A549 (cell line): ENCODE results near the gene TMEM255B. TPM values are rescaled to one million over a fixed set of nuclear protein-coding genes. Genes with fewer than 3 reads are reported as not detected.

Experiments used
- ATAC-seq, 2 experiments: fragments of 200-7000 bp in 1 of 2; fragments of >200 bp in 1 of 2; cut with Nextera tagmentation in 1 of 2; cut with Tn5 transposase in 1 of 2; 3 replicates each; pipeline versions ENCODE4 v1.8.0 to v1.9.1; 2018 to 2020; ENCODE audit warnings: mild to moderate bottlenecking in 1 of 2, moderate library complexity in 1 of 2
- CTCF ChIA-PET: fragments of 300-600 bp; sonication (Branson Sonifier 250); formaldehyde crosslinking; extraction: SDS; loops from one replicate; lab custom pipeline; 2021; ENCODE audit warnings: antibody characterized with exemption, inconsistent platforms; lab: Yijun Ruan, JAX
- POLR2A ChIA-PET: fragments of 350-600 bp; formaldehyde crosslinking; extraction: SDS; loops from one replicate; lab custom pipeline; 2021; ENCODE audit warnings: antibody characterized with exemption, inconsistent platforms; lab: Yijun Ruan, JAX
- DNase-seq, 2 experiments: peaks; one replicate each; pipeline versions ENCODE4 v3.0.0 to v3.0.0-alpha.2; 2011 to 2016; ENCODE audit warnings: low read depth in 1 of 2, low spot score in 1 of 2
- FAIRE-seq: peaks from 2 replicates; lab custom pipeline; 2011; peaks lifted over from hg19 to GRCh38; lab: Jason Lieb, UNC
- H3K27ac ChIP-seq, 2 experiments: fragments of >200 bp; sonication (Bioruptor Twin); formaldehyde crosslinking; 3 replicates each; pipeline ENCODE4 v1.5.1; 2016 to 2017
- H3K4me1 ChIP-seq: fragments of >200 bp; sonication (Bioruptor Twin); formaldehyde crosslinking; 3 replicates; pipeline ENCODE4 v1.6.1; 2016
- H3K4me2 ChIP-seq: fragments of >200 bp; sonication (Bioruptor Twin); formaldehyde crosslinking; 3 replicates; pipeline ENCODE4 v1.6.1; 2016
- H3K4me3 ChIP-seq: fragments of >200 bp; sonication (Bioruptor Twin); formaldehyde crosslinking; 3 replicates; pipeline ENCODE4 v1.5.1; 2016
- H3K9me3 ChIP-seq: fragments of >200 bp; sonication (Bioruptor Twin); formaldehyde crosslinking; 3 replicates; pipeline ENCODE4 v1.6.1; 2016
- ATOH8 ChIP-seq: fragments of 250-450 bp; sonication (Bioruptor Pico); IDR thresholded peaks from 2 replicates; pipeline ENCODE4 v1.5.0; 2020; ENCODE audit warnings: low read depth, mild to moderate bottlenecking, moderate library complexity
- BHLHE40 ChIP-seq: IDR thresholded peaks from 2 replicates; pipeline ENCODE4 v1.6.1; 2012; ENCODE audit warnings: low read depth, low read length, inconsistent platforms
- CBX2 ChIP-seq: fragments of 200-600 bp; sonication (generic); IDR thresholded peaks from 2 replicates; pipeline ENCODE4 v1.6.1; 2016; ENCODE audit warnings: low read depth, mild to moderate bottlenecking, borderline replicate concordance
- CHD2 ChIP-seq: fragments of 150-350 bp; IDR thresholded peaks from 2 replicates; pipeline ENCODE4 v1.6.1; 2014; ENCODE audit warnings: low read length; ENCODE audit not compliant: partially characterized antibody
- CHD4 ChIP-seq: fragments of 200-600 bp; sonication (generic); IDR thresholded peaks from 2 replicates; pipeline ENCODE4 v1.6.1; 2016; ENCODE audit warnings: antibody characterized with exemption, mild to moderate bottlenecking, borderline replicate concordance
- CTCF ChIP-seq: fragments of >200 bp; sonication (Bioruptor Twin); formaldehyde crosslinking; IDR thresholded peaks from 3 replicates; pipeline ENCODE4 v1.5.1; 2016
- E2F6 ChIP-seq: IDR thresholded peaks from 2 replicates; pipeline ENCODE4 v1.6.1; 2012; ENCODE audit warnings: low read depth, borderline replicate concordance
- ELK1 ChIP-seq: fragments of 150-350 bp; IDR thresholded peaks from 2 replicates; pipeline ENCODE4 v1.6.1; 2014; ENCODE audit warnings: low read depth, mild to moderate bottlenecking, low read length
- FOSB ChIP-seq: fragments of 250-450 bp; sonication (Bioruptor Pico); IDR thresholded peaks from 2 replicates; pipeline ENCODE4 v1.5.0; 2020; ENCODE audit warnings: mild to moderate bottlenecking, moderate library complexity
- FOXS1 ChIP-seq: fragments of 250-450 bp; sonication (Bioruptor Pico); IDR thresholded peaks from 2 replicates; pipeline ENCODE4 v1.5.0; 2020; ENCODE audit warnings: mild to moderate bottlenecking, moderate library complexity
- GATA3 ChIP-seq: IDR thresholded peaks from 2 replicates; pipeline ENCODE4 v1.6.1; 2012; ENCODE audit warnings: borderline replicate concordance
- HMGXB4 ChIP-seq: fragments of 250-450 bp; sonication (Bioruptor Pico); IDR thresholded peaks from 2 replicates; pipeline ENCODE4 v1.5.0; 2021; ENCODE audit warnings: mild to moderate bottlenecking, moderate library complexity, borderline replicate concordance
- JUN ChIP-seq, 2 experiments: fragments of >200 bp; sonication (Bioruptor Twin); formaldehyde crosslinking; IDR thresholded peaks; 2 replicates in 1 of 2; 3 replicates in 1 of 2; pipeline ENCODE4 v1.6.1; 2016 to 2017
- MAFK ChIP-seq: fragments of 450-650 bp; IDR thresholded peaks from 2 replicates; pipeline ENCODE4 v1.6.1; 2014; ENCODE audit not compliant: partially characterized antibody
- MAZ ChIP-seq: fragments of 150-350 bp; IDR thresholded peaks from 2 replicates; pipeline ENCODE4 v1.6.1; 2014; ENCODE audit warnings: antibody characterized with exemption, low read depth, low read length, borderline replicate concordance
- MYC ChIP-seq: IDR thresholded peaks from 2 replicates; pipeline ENCODE4 v1.6.1; 2012; ENCODE audit warnings: mild to moderate bottlenecking, inconsistent platforms, low read length, improper control_type of control experiment, borderline replicate concordance
- NFE2L2 ChIP-seq: fragments of 150-350 bp; conservative IDR thresholded peaks from 2 replicates; pipeline ENCODE4 v1.6.1; 2014; ENCODE audit warnings: low read length
- NR3C1 ChIP-seq: fragments of >200 bp; sonication (Bioruptor Twin); formaldehyde crosslinking; IDR thresholded peaks from 3 replicates; pipeline ENCODE4 v1.6.1; 2017
- PBX3 ChIP-seq: IDR thresholded peaks from 2 replicates; pipeline ENCODE4 v1.6.1; 2012
- POLR2AphosphoS2 ChIP-seq: conservative IDR thresholded peaks from 2 replicates; pipeline ENCODE4 v1.6.1; 2012; ENCODE audit warnings: low read length, improper control_type of control experiment, inconsistent platforms
- RAD21 ChIP-seq, 2 experiments: fragments of >200 bp in 1 of 2; sonication (Bioruptor Twin) in 1 of 2; formaldehyde crosslinking in 1 of 2; IDR thresholded peaks in 1 of 2; conservative IDR thresholded peaks in 1 of 2; 2 replicates in 1 of 2; 3 replicates in 1 of 2; pipeline ENCODE4 v1.6.1; 2012 to 2018; ENCODE audit warnings: inconsistent platforms in 1 of 2
- RARB ChIP-seq: fragments of 250-450 bp; sonication (Bioruptor Pico); IDR thresholded peaks from 2 replicates; pipeline ENCODE4 v1.8.0; 2021; ENCODE audit warnings: mild to moderate bottlenecking, moderate library complexity
- SREBF2 ChIP-seq: fragments of 450-650 bp; IDR thresholded peaks from 2 replicates; pipeline ENCODE4 v1.6.1; 2014; ENCODE audit warnings: mild to moderate bottlenecking, moderate library complexity
- ZC3H11A ChIP-seq: fragments of 450-650 bp; IDR thresholded peaks from 2 replicates; pipeline ENCODE4 v1.6.1; 2014; ENCODE audit warnings: antibody characterized with exemption, mild to moderate bottlenecking
- ZFP36 ChIP-seq: fragments of 450-650 bp; IDR thresholded peaks from 2 replicates; pipeline ENCODE4 v1.6.1; 2014; ENCODE audit warnings: borderline replicate concordance; ENCODE audit not compliant: partially characterized antibody
- WGBS: methylation state at CpG from one replicate; pipeline ENCODE4 v1.1.6; 2017; ENCODE audit errors: missing lambda C conversion rate; 5-methylcytosine and 5-hydroxymethylcytosine counted together
- polyA plus RNA-seq, 4 experiments: library from polyadenylated mRNA; depleted of rRNA in 3 of 4; stranded (reverse); fragments of >200 nt; fragmentation: RNase III in 1 of 4; extraction: RNeasy Plus Mini Kit Qiagen cat#74134 plus additional on column Dnase treatment in 1 of 4; gene quantifications; 2 replicates in 3 of 4; 3 replicates in 1 of 4; pipeline ENCODE4 v1.2.3, GENCODE V29; 2011 to 2017

TMEM255B gene
- polyA plus RNA-seq, 2 of the 4 experiments (the other 2 are of a cell fraction) = 0.54 to 1.1 TPM

- no peak for TF ChIP-seq CHD2
- TF ChIP-seq MAZ = no peak
- TF ChIP-seq ELK1 = no peak
- no peak for TF ChIP-seq RARB (CRISPR knock-in tag)
- TF ChIP-seq POLR2AphosphoS2 = no peak
Observed at GRCh38 chr13:113732176-113732960, 26.7 kb upstream of the TMEM255B start (continued).

- no peak for FAIRE-seq
- no peaks in the 10 kb centered on the region for H3K9me3 ChIP-seq
- no peak for DNase-seq
- CTCF ChIA-PET = interaction anchor here (1.1 kb wide), 1 partner anchor 11 kb away, joined by 3 read pairs; no protein-coding TSS in a partner anchor
- no peak for ATAC-seq
- TF ChIP-seq BHLHE40 = no peak
- TF ChIP-seq CHD4 = no peak
- no peak for TF ChIP-seq MYC
- TF ChIP-seq SREBF2 = no peak
- no peak for TF ChIP-seq CTCF
- no peak for TF ChIP-seq E2F6
- TF ChIP-seq RAD21 (conservative IDR thresholded peaks at IDR 0.05 in 1 of 2, IDR thresholded peaks at IDR 0.05 in 1 of 2) = no peak
- no peak for TF ChIP-seq MAFK
- no peak for TF ChIP-seq CBX2
- no peak for TF ChIP-seq ZC3H11A
- TF ChIP-seq NFE2L2 = no peak
- TF ChIP-seq RARB (CRISPR knock-in tag) = no peak
- H3K4me1 ChIP-seq = no peaks in the 10 kb centered on the region
- no peak overlapping the region for H3K27ac ChIP-seq
- no peak overlapping the region for H3K4me2 ChIP-seq
- 76% methylated on average over 41 of the region's 55 CpGs for WGBS
- POLR2A ChIA-PET = no interaction called here
- no peak overlapping the region for H3K4me3 ChIP-seq
Observed at GRCh38 chr13:113732961-113733950, 25.8 kb upstream of the TMEM255B start.

- no peak for ATAC-seq
- ChIA-PET CTCF (no interaction called here), POLR2A (no interaction called here)
- no peak for FAIRE-seq
- no peaks in the 10 kb centered on the region for H3K9me3 ChIP-seq
- no peak overlapping the region for H3K4me3 ChIP-seq
- DNase-seq = no peak
- H3K4me1 ChIP-seq = no peaks in the 10 kb centered on the region
- H3K4me2 ChIP-seq = no peak overlapping the region
- H3K27ac ChIP-seq = no peak overlapping the region
- 74% methylated on average over 8 of the region's 26 CpGs for WGBS
- TF ChIP-seq NR3C1 (no peak), GATA3 (no peak), FOSB (CRISPR knock-in tag) (no peak), PBX3 (no peak), JUN (IDR thresholded peaks at IDR 0.05) (no peak), ZFP36 (no peak), FOXS1 (no peak), HMGXB4 (CRISPR knock-in tag) (no peak), ATOH8 (CRISPR knock-in tag) (no peak)
Observed at GRCh38 chr13:113734099-113734825, 24.8 kb upstream of the TMEM255B start.
